GM23338 (cell line): Measurements from ENCODE around the gene PPP1R37.
A peak's percentile ranks its signal among the peaks of the same experiment; 100 is the strongest.

ENCODE experiments used
- CREB1 ChIP-seq: fragments of 250-450 bp; sonication (Bioruptor Pico); IDR thresholded peaks from 2 replicates; pipeline ENCODE4 v1.5.0; 2020; ENCODE audit warnings: low read depth, mild to moderate bottlenecking, moderate library complexity
- EZH2 ChIP-seq: fragments of 200-600 bp; sonication (generic); IDR thresholded peaks from one replicate; pipeline ENCODE4 v1.8.0; 2017; ENCODE audit warnings: antibody characterized with exemption, mild to moderate bottlenecking, low read depth; ENCODE audit not compliant: unreplicated experiment
- EZH2phosphoT487 ChIP-seq: fragments of 200-600 bp; sonication (generic); IDR thresholded peaks from one replicate; pipeline ENCODE4 v1.8.1; 2018; ENCODE audit warnings: antibody characterized with exemption; ENCODE audit not compliant: unreplicated experiment
- POLR2AphosphoS5 ChIP-seq: IDR thresholded peaks from 2 replicates; pipeline ENCODE4 v1.6.1; 2016; ENCODE audit warnings: antibody characterized with exemption, low read depth
- ZNF114 ChIP-seq: fragments of 250-450 bp; sonication (Bioruptor Pico); IDR thresholded peaks from 2 replicates; pipeline ENCODE4 v1.5.0; 2020; ENCODE audit warnings: mild to moderate bottlenecking, moderate library complexity
- TF ChIP-seq, protein P1 (sequence below), 2 experiments: fragments of 200-600 bp in 1 of 2; sonication (generic) in 1 of 2; conservative IDR thresholded peaks; 2 replicates each; pipeline versions ENCODE4 v1.5.1 to v1.6.1; 2016 to 2017; ENCODE audit warnings: antibody characterized with exemption in 2 of 2, low read depth in 2 of 2, mild to moderate bottlenecking in 2 of 2, moderate library complexity in 1 of 2

DNA sequence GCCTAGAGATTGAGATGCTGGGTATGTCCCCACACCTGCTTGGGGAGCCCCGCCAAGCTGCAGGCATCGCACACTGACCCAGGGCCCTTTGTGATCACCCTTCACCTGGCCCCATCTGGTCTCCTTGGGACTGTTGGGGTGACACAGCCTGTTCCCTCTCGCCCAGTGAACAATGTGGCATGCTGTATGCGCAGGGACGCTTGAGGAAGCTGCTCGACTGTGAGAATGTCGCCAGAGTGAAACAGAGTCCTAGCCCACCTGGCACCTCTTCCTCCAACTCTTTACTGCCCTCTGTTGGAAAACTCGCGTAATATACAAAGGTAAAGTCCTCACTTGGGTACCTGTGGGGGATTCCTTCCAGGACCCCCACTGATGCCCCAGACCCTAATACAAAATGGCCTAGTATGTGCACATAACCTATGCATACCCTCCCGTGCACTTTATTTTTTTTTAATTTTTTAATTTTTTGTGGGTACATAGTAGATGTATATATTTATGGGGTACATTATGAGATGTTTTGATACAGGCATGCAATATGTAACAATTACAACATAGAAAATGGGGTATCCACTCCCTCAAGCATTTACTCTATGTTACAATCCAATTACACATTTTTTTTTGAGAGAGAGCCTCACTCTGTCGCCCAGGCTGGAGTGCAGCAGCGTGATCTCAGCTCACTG lies 94.6 kb downstream of the PPP1R37 start:
- TF ChIP-seq CREB1 (CRISPR knock-in tag) (no peak), EZH2phosphoT487 (no peak), POLR2AphosphoS5 (no peak), EZH2 (no peak), ZNF114 (CRISPR knock-in tag) (no peak)
- TF ChIP-seq, protein P1, sequence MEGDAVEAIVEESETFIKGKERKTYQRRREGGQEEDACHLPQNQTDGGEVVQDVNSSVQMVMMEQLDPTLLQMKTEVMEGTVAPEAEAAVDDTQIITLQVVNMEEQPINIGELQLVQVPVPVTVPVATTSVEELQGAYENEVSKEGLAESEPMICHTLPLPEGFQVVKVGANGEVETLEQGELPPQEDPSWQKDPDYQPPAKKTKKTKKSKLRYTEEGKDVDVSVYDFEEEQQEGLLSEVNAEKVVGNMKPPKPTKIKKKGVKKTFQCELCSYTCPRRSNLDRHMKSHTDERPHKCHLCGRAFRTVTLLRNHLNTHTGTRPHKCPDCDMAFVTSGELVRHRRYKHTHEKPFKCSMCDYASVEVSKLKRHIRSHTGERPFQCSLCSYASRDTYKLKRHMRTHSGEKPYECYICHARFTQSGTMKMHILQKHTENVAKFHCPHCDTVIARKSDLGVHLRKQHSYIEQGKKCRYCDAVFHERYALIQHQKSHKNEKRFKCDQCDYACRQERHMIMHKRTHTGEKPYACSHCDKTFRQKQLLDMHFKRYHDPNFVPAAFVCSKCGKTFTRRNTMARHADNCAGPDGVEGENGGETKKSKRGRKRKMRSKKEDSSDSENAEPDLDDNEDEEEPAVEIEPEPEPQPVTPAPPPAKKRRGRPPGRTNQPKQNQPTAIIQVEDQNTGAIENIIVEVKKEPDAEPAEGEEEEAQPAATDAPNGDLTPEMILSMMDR (conservative IDR thresholded peaks at IDR 0.05; ENCODE audit: low read depth in 2 of 2), result peak; percentile 76 to 81
